Prostate gland (tissue), 2 donors: ENCODE data around the gene GOLGA2.

Source experiments
- CTCF ChIP-seq, 4 experiments: fragments of 200-600 bp in 2 of 4; fragments of 450-650 bp in 2 of 4; sonication (generic) in 2 of 4; IDR thresholded peaks; 1 replicate in 3 of 4; 2 replicates in 1 of 4; pipeline ENCODE4 v1.5.1; 2016 to 2019; ENCODE audit warnings: antibody characterized with exemption in 4 of 4, mild to moderate bottlenecking in 2 of 4, moderate library complexity in 2 of 4
- POLR2A ChIP-seq: fragments of 450-650 bp; IDR thresholded peaks from one replicate; pipeline ENCODE4 v1.6.1; 2016; ENCODE audit warnings: antibody characterized with exemption, mild to moderate bottlenecking
- POLR2AphosphoS5 ChIP-seq: sonication (generic); formaldehyde crosslinking; IDR thresholded peaks from one replicate; pipeline ENCODE4 v1.6.1; 2017; ENCODE audit warnings: antibody characterized with exemption

- TF ChIP-seq CTCF (IDR thresholded peaks at IDR 0.05) (no peak), POLR2A (no peak), POLR2AphosphoS5 (no peak)
Observed at GRCh38 chr9:128206484-128206883, 69.3 kb downstream of the GOLGA2 start.
